OCI-LY3 (cell line): ENCODE results near the gene CETN3.

Experiments
- H2AFZ ChIP-seq: fragments of 200-600, 300-600 bp; shearing (Covaris generic); 2 replicates; pipeline ENCODE4 v1.6.0; 2014; ENCODE audit warnings: antibody characterized with exemption, low read depth, low read length
- H3K27ac ChIP-seq: fragments of 200-600, 300-600 bp; sonication (generic); 2 replicates; pipeline ENCODE4 v1.5.1; 2014; ENCODE audit warnings: mild to moderate bottlenecking, low read length, moderate library complexity, mixed read lengths
- H3K27me3 ChIP-seq: fragments of 200-600, 300-600 bp; sonication (generic); 2 replicates; pipeline ENCODE4 v1.6.1; 2014; ENCODE audit warnings: low read depth, low read length, mixed read lengths
- H3K36me3 ChIP-seq: fragments of 200-600, 300-600 bp; sonication (generic); replicated peaks from 2 replicates; pipeline ENCODE3; 2014; ENCODE audit warnings: low read depth, low read length, mixed read lengths
- H3K4me1 ChIP-seq: fragments of 300-600, 200-600 bp; sonication (generic); 2 replicates; pipeline ENCODE4 v1.6.1; 2014; ENCODE audit warnings: low read length, mixed read lengths
- H3K4me2 ChIP-seq: fragments of 200-600, 300-600 bp; sonication (generic); 2 replicates; pipeline ENCODE4 v1.6.1; 2014; ENCODE audit warnings: low read length, mixed read lengths
- H3K4me3 ChIP-seq: fragments of 300-600, 200-600 bp; sonication (generic); 2 replicates; pipeline ENCODE4 v1.5.1; 2014; ENCODE audit warnings: antibody characterized with exemption, mild to moderate bottlenecking, low read length, moderate library complexity
- H3K79me2 ChIP-seq: fragments of 300-600, 200-600 bp; shearing (Covaris generic); 2 replicates; pipeline ENCODE4 v1.6.1; 2014; ENCODE audit warnings: mild to moderate bottlenecking, low read length, mixed read lengths
- H3K9ac ChIP-seq: fragments of 300-600, 200-600 bp; shearing (Covaris generic); 2 replicates; pipeline ENCODE4 v1.6.0; 2014; ENCODE audit warnings: mild to moderate bottlenecking, low read length, moderate library complexity
- H3K9me3 ChIP-seq: fragments of 200-600, 300-600 bp; shearing (Covaris generic); 2 replicates; pipeline ENCODE4 v1.6.1; 2014; ENCODE audit warnings: low read length, mixed read lengths; ENCODE audit not compliant: insufficient read depth
- H4K20me1 ChIP-seq: fragments of 200-600, 300-600 bp; sonication (generic); 2 replicates; pipeline ENCODE4 v1.6.1; 2016; ENCODE audit warnings: low read length, mixed read lengths; ENCODE audit not compliant: insufficient read depth
- CTCF ChIP-seq: fragments of 200-600, 300-600 bp; sonication (generic); IDR thresholded peaks from 2 replicates; pipeline ENCODE4 v1.5.1; 2014; ENCODE audit warnings: antibody characterized with exemption, low read length, low read depth
- EZH2phosphoT487 ChIP-seq: fragments of 200-600 bp; shearing (Covaris generic); IDR thresholded peaks from 2 replicates; pipeline ENCODE4 v1.6.1; 2018; ENCODE audit warnings: antibody characterized with exemption, mixed run types, low read depth

Gene CETN3

GRCh38 chr5:90437663-90438062 is 28.1 kb upstream of the CETN3 start:
- H3K9me3 ChIP-seq = no peaks in the 10 kb centered on the region
- H3K9ac ChIP-seq = no peak overlapping the region
- no peak overlapping the region for H3K4me3 ChIP-seq
- no peak overlapping the region for H3K27ac ChIP-seq
- H3K79me2 ChIP-seq = no peaks in the 10 kb centered on the region
- no peak overlapping the region for H3K4me2 ChIP-seq
- H2AFZ ChIP-seq = no peak overlapping the region
- no peaks in the 10 kb centered on the region for H4K20me1 ChIP-seq
- peaks cover 14% of the 10 kb centered on the region; the same call in 1 of the 2 replicates for H3K27me3 ChIP-seq
- peaks cover 27% of the 10 kb centered on the region for H3K4me1 ChIP-seq
- H3K36me3 ChIP-seq = no peaks in the 10 kb centered on the region
- no peak for TF ChIP-seq CTCF
- TF ChIP-seq EZH2phosphoT487 = no peak

- Histone ChIP-seq H3K9ac (no peak overlapping the region), H3K4me3 (no peak overlapping the region), H2AFZ (peak overlapping the region; percentile 67)
Observed at GRCh38 chr5:90434116-90434714, 24.7 kb upstream of the CETN3 start.

GRCh38 chr5:90424245-90424644 is 14.7 kb upstream of the CETN3 start:
- no peaks in the 10 kb centered on the region for H3K9me3 ChIP-seq
- no peak overlapping the region for H3K4me3 ChIP-seq
- no peak for TF ChIP-seq CTCF
- no peak for TF ChIP-seq EZH2phosphoT487
- no peaks in the 10 kb centered on the region for H3K27me3 ChIP-seq
- H4K20me1 ChIP-seq = no peaks in the 10 kb centered on the region
- H3K79me2 ChIP-seq = no peaks in the 10 kb centered on the region
- H3K27ac ChIP-seq = no peak overlapping the region
- H3K4me2 ChIP-seq = no peak overlapping the region
- H3K4me1 ChIP-seq = no peaks in the 10 kb centered on the region
- H3K36me3 ChIP-seq = no peaks in the 10 kb centered on the region
- H3K9ac ChIP-seq = no peak overlapping the region
- no peak overlapping the region for H2AFZ ChIP-seq

More at GRCh38 chr5:90434116-90434714, 24.7 kb upstream of the CETN3 start:
- H3K9me3 ChIP-seq = no peaks in the 10 kb centered on the region
- no peak overlapping the region for H3K27ac ChIP-seq
- H3K4me1 ChIP-seq = peaks cover 21% of the 10 kb centered on the region
- H3K4me2 ChIP-seq = peak overlapping the region; percentile 21; the same call in 1 of the 2 replicates
- H3K27me3 ChIP-seq = peaks cover 14% of the 10 kb centered on the region; the same call in 1 of the 2 replicates
- no peaks in the 10 kb centered on the region for H3K79me2 ChIP-seq
- no peaks in the 10 kb centered on the region for H4K20me1 ChIP-seq
- peak; percentile 68 for TF ChIP-seq CTCF
- TF ChIP-seq EZH2phosphoT487 = no peak
- H3K36me3 ChIP-seq = no peaks in the 10 kb centered on the region

GRCh38 chr5:90421136-90421535 is 11.6 kb upstream of the CETN3 start:
- Histone ChIP-seq H3K27ac (no peak overlapping the region), H3K4me1 (no peaks in the 10 kb centered on the region), H4K20me1 (no peaks in the 10 kb centered on the region), H3K27me3 (no peaks in the 10 kb centered on the region), H3K79me2 (no peaks in the 10 kb centered on the region), H2AFZ (peak overlapping the region; percentile 39; the same call in 1 of the 2 replicates), H3K9me3 (no peaks in the 10 kb centered on the region), H3K4me3 (no peak overlapping the region), H3K36me3 (no peaks in the 10 kb centered on the region), H3K9ac (no peak overlapping the region), H3K4me2 (peak overlapping the region; percentile 37)
- peak; percentile 42 for TF ChIP-seq CTCF
- no peak for TF ChIP-seq EZH2phosphoT487
